DMS114 treated with DMSO at 0.1 percent for 48 hours (cell line): ENCODE results near the gene WFDC1.

ENCODE experiments used
- DNase-seq: peaks from one replicate; lab custom pipeline; 2025; ENCODE audit not compliant: unreplicated experiment; lab: John Stamatoyannopoulos, UW

WFDC1 gene

DNA sequence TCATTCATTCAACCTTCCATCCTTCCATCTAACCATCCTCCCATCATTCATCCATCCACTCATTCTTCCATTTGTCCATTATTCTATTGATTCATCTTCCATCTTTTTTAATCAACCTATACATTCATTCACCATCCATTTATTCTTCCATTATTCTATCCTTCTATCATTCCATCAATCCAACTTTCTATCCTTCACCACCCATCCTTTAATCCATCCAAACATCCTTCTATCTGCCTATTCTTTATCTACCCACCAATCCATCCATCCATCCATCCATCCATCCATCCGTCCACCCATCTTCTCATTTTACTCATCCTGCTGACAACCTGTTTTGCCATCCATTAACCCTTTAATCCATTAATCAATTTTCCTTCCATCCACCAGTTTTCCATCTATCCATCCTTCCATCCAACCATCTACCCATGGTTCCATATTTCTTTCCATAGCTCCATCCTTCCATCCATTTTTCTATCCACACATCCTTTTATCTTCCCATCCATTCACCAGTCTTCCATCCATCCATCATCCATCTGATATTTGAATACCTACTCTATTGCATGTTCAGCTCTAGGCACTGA is 21.8 kb upstream of the WFDC1 start:
- no peak for DNase-seq

DNA sequence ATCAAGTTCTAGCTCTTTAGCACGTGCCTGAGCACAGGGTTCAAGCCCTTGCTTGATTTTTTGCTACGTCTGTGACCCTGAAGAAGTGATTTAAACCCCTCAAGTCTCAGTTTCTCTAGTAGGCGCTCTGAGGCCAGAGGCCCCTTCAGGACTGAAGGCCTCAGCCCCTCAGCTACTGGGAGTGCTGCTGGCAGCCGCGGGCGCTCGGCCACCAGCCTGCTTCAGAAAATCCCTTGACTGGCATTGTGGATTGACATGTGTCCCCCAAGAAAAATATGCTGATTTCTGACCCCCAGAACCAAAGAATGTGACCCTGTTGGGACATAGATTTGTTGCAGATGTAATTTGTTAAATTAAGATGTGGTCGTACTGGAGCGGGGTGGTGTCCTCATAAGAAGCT is 20.2 kb upstream of the WFDC1 start:
- no peak for DNase-seq

DNA sequence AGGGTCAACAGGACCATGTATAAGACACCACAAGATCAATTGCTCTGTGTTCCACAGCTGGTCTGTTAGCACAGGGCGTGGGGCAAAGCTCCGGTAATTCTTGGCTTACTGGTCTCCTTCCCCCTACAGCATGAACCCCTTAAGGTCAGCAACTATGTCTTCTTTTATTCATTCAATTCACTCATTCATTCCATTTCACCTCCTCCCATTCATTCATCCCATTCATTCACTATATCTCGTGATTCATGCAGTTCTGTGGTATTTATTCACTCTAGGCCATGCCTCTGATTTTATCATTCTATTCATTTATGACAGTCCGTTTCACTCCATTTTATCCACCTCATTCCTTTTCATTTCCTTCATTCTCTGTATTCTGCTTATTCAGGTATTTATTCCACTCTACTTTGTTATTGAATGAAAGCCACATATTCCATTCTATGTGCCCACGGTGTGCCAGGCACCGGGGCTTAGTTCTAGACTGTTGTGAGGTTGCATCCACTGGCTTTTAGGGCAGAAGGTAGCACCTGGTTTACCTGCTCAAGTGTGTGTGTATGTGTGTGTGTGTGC is 19.0 kb upstream of the WFDC1 start:
- no peak for DNase-seq

DNA sequence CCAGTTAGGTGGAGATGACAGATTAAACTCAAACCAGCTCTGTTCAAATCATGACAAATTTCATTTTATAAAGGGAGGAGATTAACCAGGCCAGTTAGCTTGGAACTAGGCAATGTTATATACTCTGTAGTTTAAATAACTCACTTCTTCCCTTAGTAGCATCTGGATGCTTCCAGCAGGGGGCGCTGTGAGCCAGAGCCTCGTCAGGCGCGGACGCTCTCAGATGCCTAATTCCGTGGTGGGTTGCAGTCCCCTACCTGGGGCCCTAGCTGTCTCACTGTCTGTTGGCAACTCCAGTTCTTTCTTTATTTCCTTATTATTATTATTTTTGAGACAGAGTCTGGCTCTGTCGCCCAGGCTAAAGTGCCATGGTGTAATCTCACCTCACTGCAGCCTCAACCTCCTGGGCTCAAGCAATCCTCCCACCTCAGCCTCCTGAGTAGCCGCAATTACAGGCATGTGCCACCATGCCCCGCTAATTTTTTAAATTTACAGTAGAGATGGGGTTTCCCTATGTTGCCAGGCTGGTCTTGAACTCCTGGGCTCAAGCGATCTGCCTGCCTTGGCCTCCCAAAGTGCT is 17.3 kb upstream of the WFDC1 start:
- DNase-seq: peak; percentile 28

DNA sequence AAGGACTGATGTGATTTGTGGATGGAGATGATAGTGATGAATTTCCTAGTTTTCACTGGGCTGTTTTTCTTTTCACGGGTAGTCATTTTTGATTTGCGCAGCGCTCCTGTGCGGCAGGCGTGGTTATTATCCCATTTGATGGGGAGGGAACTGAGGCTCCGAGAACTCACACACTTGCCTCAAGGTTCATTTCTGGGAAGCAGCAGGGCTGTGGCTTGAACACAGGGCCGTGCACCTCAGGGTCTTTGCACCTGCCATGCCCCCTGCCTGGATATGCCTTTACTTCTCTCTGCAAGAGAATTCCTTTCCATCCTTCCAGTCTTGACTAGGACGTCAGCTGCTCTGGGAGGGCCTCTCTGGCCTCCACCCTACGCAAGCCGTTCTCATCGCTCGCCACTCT is 16.3 kb upstream of the WFDC1 start:
- DNase-seq: no peak

DNA sequence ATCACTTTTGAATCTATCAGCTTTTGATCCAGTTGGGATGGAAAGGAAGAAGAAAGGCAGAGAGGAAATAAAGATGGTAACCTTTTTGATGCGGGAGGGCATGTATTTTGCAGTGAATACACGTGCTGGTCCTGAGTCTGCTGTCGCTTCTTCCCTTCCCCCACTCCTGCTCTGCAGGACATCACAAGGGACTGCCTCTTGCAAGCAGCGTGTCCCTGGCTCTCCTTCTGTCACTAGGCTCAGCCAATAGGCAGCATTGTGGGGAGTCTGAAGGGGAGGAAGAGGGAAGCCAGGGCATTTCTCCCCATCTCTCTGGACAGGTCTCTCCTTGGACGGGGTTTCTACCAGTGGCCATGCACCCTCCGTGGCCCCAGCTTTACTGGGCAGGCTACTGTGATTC is 15.7 kb upstream of the WFDC1 start:
- no peak for DNase-seq

DNA sequence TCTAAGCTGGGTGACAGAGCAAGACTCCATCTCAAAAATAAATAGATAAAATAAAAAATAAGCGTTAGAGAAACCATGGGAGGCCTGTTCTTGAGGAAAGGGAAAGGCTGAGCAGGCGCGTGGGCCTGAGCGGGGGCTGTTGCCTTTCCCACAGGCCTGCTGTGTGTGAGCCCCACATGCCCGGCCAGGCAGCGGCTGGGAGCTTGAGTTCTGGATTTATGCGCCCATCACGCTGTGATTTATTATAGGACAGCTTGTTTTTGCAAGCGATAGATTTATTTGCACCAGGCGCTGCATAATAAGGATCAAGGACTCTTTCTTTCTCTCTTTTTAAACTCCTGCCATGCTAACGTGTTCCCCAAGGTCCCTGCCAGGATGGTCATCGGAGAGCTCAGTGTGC is 14.8 kb upstream of the WFDC1 start:
- DNase-seq: no peak

DNA sequence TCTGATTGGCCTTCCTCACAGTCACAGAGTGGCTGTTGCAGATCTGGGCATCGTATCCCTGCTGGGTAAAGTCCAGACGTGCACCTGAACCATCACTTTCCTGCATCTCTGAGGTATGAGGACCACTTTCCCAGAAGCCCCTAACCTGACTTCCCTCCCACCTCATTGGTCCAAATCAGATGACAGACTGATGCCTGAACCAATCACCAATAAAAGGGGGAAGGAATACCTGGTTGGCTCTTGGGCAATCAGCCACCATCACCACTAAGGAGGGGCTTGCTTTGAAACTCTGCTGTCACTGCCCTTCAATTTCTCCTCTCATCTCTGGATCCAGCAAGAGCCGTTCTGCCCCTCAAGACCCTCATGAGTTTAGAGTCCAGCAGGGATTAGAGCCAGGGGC is 13.6 kb upstream of the WFDC1 start:
- no peak for DNase-seq

DNA sequence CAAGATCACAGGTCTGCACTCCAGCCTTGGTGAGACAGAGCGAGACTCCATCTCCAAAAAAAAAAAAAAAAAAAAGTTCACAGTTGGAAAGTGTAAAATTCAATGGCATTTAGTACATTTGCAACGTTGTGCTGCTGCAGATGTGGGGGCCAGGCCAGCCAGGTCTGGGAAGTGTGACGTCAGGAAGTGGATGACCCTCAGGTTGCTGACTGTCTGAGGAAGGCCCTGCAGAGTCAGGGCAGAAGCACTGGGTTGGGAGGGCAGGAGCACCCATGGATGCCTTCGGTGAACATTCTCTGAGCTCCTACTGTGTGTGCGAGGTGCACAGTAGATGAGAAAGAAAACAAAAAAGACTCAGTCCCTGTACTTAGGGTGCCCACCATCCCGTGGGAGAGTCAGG is 12.1 kb upstream of the WFDC1 start:
- DNase-seq: no peak

DNA sequence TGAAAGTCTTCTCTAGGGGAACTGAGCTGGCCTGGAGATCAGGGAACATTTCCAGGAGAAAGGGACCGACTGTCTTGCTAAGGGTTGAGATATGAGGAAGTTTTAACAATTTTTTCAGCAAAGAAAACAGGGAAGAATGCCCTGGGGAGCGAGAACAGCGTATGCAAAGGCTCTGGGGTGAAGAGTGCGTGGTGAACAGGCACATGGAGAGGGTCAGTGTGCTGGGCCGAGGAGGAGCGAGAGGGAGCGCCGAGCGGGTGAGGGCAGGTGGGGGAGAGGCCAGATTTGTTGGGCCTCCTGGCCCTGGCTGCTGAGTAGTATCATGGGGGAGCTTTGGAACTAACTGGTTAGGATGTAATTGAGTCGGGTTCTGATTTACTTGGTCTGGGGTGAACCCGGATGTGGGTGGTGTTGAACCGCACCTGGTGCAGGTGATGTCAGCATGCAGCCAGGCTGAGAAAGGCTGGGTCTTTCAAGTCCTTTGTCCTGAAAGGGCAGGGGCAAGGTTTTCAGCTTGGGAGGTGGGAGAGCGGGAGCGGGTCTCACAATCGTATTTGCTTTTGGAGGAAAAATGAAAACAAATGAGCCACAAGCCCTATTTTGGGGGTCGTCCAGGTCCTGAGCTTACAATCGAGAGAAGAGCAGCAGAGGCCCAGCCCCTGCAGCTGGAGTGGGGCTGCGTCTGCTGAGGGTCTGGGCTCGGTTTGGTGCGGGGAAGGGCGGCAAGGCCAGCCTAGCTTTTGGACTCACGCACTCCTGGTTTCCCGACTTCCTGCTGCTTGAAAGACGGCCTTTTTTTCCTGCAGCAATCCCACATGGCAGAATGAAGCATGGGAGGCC is 11.1 kb upstream of the WFDC1 start:
- no peak for DNase-seq

DNA sequence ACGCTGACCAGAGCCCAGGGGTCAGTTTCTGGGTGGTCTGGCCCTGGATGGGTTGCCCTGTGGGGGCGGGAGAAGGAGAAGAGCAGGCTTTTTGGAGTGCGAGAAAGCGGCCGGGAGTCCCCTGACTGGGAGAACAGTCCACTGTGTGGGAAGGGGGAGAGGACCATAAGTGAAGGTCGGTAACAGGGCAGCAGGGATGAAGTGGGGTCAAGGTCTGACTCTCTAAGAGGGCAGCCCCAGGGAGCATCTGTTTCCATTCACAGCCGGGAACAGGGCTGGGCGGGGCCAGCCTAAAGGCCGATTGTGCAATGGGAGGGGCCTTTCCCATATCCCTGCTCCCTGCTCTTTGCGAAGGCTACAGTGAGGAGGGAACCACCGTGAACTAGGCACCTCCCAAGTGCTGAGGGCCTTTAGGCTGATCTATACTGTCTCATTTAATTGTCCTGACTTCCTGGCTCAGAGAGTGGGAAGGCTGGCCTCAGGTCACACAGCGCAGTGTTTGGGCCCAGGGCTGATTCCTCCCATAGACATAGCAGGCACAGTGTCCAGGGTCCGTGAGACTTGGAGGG is 10.4 kb upstream of the WFDC1 start:
- no peak for DNase-seq

DNA sequence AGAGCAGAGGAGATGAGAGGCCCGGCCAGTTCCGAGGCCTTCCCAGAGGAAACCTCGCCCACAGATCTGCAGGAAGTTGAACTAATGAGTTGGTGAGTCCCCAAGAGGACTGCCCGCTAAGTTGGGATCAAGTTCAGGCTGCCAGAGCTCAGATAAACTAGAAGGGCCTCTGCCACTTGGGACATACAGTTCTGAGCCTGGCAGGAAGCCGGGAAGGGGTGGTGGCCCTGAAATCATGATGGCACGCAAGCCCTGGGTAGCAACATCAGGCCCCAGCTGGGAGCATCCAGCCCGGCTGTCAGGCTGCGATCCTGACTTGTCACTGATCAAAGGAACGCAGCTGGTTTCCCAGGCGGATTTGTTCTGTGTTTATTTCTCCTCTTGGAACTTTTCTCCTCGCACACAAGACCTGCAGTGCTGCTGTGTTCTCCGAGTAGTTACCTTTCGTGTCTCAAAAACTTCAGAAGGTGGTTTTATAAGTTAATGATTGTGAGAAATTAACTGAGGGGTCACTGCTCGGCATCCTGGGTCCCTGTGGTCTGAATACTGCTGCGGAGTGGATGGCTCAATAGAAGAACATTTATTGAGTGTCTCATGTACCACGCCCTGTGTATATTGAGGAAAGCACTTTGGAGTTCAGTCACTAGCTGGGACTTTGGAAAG is 8.0 kb upstream of the WFDC1 start:
- no peak for DNase-seq

DNA sequence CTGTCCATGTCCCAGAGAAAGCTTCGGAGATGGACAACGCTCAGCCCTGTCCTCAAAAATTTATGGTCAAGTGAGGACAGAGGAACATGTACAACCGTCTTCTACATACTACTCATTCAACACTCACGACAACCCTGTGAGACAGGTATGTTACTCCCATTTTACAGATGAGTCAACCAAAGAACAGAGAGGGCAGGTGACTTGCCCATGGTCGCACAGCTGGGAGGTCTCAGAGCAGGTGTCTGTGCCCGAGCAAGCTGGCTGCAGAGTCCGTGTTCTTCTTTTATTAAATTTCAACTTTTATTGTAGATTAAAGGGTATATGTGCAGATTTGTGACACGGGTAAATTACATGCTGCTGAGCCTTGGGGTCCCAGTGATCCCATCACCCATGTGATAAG is 5.8 kb upstream of the WFDC1 start:
- DNase-seq: no peak

DNA sequence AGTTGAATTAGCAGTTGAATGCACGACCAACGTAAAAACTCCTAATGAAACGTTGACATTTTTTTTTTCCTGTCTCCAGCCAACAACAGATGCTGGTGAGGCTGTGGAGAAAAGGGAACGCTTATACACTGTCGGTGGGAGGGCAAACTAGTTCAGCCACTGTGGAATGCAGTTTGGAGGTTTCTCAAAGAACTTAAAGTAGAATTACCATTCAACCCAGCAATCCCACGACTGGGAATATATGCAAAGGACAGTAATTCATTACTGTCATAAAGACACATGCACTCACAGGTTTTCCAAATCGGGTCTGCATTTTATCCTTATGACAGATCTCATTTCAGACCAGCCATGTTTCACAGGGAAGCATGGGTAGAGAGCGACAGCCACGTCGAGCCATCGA is 3.5 kb upstream of the WFDC1 start:
- DNase-seq: no peak

DNA sequence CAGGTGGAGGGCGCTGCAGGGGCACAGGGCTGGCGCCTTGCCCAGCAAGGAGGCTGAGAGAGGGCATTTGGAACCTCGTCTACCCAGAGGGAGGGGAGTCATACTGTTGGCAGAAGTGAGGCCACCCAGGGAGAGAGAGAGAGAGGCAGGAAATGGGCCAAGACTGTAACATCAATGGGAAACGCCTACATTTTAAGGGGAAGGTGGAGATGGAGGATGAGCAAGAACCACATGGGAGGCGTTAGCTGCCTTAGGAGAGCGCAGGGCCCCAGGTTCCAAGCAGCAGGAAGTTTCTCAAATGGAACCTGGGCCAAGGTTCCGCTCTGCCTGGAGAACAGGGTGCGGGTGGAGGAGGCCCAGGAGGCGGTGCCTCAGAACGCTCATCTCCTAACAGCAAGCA is 2.7 kb upstream of the WFDC1 start:
- no peak for DNase-seq

DNA sequence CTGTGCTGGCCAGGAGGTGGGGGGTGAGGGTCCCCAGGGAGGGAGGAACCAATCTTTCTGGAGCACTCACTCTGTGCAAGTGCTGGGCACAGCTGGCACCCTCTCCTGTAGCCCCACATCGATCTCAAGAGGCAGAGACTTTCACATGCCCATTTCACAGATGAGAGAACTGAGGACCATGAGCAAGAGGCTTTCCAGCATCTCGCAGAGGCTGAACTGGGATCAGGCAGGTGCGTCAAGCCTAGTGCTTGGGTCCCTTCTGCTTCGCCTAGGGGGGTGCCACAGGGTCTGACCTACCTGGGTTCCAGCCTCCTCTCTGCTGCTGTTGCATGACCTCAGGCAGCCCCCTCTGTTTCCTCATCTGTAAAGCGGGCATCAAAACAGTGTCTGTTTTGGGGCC is 1.3 kb upstream of the WFDC1 start:
- no peak for DNase-seq

DNA sequence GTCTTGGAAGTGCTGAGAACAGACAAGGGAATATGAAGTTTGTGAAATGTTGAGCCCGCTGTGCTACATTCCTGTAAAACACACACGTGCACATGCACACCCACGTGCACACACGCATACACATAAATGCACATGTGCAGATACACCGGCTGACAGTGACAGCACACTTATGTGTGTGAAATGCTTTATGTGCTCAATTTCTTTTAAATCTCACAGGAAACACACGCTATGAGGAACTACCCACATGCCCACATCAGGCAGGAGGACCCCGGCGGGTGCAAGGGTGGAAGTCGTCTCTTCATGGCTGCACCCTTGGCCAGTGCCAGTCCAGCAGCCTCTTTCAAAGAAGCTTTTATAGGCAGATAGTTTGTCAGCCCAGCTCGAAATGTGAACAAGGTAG is 561 bp upstream of the WFDC1 start:
- no peak for DNase-seq

DNA sequence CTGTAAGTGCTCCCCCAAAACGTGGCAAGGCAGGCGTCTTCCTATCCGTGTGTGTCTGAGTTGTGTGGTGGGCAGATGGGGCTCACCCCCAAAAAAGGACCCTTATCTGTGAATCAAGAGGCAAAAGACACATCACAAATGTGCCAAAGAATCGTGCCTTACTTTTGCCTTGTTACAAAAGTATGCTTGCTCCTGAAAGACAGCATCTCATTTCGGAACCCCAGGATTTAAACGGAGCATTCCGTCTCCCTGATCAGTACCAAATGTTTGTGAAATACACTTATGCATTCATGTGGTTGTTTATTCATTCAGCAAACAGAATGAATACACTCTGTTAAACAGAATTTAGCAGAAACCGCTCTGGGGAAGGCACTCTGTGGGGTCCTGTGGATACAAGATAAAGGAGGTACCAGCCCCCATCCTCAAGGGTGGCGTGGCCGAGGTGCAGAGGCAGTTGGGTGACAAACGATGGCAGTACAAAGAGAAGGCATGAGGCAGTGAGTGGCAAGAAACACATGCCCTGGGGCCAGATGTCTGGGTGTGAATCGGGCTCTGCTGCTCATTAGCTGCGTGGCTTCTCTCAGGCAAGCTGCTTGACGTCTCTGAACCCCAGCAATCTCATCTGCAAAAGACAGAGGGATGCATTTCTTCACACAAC is 654 bp downstream of the WFDC1 start:
- no peak for DNase-seq

DNA sequence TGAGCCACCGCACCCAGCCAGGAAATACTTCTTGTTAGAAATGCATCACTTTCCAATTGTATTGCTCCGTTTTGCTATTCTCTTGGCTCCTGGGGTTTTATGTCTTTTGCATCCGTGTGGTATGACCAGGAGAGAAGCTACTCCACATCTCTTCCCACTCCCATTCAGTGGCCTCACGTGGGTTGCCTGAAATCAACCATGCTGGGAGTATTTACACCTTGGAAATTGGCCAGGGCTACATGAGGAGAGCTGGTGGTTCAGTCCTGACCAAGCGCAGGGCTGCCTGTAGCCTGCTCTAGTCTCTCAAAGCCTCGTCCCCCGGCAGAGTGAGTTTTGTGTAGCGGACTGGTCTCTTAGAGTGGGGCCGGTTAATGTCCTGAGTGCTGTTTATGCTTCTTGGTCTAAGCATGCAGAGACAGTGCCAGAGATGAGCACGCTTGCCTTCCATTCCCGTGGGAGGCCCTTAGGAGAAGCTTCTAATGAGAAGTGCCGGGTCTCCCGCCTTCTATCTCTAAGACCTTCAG is 3.8 kb downstream of the WFDC1 start:
- no peak for DNase-seq

DNA sequence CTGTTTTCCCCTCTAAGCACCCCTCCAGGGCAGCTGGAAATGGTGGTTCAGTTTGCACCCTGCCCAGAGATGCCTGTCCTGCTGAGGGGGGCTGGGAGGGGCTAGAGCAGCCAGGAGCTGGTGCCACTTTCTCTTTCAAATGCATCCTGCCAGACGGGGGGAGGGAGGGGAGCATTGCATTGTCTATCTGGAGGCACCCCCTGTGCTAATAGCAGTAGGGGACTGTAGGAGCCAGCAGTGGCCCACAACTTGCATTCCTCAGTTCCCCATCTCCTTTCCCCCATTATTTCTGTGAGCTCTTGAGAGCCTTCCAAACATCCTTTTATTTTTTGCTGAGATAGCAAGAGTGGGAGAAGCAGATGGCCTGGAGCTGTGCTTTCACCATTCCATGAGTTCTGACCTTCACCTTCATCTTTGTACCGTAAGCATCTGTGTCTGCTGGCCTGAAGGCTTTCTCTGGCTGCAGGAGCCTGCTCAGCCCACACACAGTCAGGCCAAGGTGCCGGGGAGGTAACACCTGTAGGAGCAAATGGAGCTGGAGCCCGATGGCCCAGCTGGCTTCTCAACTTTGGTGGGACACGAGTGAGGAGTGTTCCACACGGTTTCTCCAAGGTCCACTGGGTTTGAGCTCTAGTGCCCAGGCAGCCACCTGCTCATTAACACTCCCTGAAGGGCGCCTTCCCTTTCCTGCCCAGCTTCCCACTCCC is 5.2 kb downstream of the WFDC1 start:
- DNase-seq: no peak
